ENCODE data around the gene FMNL3.

FMNL3 gene

GRCh38 chr12:49672301-49673217, 34.6 kb downstream of the FMNL3 start:
- DNase-seq (ENCODE audit: extremely low spot score) = no peak
- TF ChIP-seq TARDBP (IDR thresholded peaks at IDR 0.05) (no peak), HDGF (IDR thresholded peaks at IDR 0.05; ENCODE audit: borderline replicate concordance) (no peak), FOXA1 (IDR thresholded peaks at IDR 0.05) (no peak), LEF1 (IDR thresholded peaks at IDR 0.05; ENCODE audit: borderline replicate concordance) (no peak), ZNF384 (IDR thresholded peaks at IDR 0.05) (no peak), SUZ12 (IDR thresholded peaks at IDR 0.05) (no peak), BHLHE40 (IDR thresholded peaks at IDR 0.05; ENCODE audit: borderline replicate concordance) (no peak), SP1 (IDR thresholded peaks at IDR 0.05) (no peak), FOXK2 (IDR thresholded peaks at IDR 0.05) (no peak), ELF4 (IDR thresholded peaks at IDR 0.05) (no peak), FOXM1 (IDR thresholded peaks at IDR 0.05; ENCODE audit: borderline replicate concordance) (no peak), ARNT (IDR thresholded peaks at IDR 0.05) (no peak), NFRKB (IDR thresholded peaks at IDR 0.05) (no peak), L3MBTL2 (conservative IDR thresholded peaks at IDR 0.05) (no peak), CTBP1 (IDR thresholded peaks at IDR 0.05; ENCODE audit: borderline replicate concordance) (no peak)
- TF ChIP-seq, protein P1, sequence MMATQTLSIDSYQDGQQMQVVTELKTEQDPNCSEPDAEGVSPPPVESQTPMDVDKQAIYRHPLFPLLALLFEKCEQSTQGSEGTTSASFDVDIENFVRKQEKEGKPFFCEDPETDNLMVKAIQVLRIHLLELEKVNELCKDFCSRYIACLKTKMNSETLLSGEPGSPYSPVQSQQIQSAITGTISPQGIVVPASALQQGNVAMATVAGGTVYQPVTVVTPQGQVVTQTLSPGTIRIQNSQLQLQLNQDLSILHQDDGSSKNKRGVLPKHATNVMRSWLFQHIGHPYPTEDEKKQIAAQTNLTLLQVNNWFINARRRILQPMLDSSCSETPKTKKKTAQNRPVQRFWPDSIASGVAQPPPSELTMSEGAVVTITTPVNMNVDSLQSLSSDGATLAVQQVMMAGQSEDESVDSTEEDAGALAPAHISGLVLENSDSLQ (IDR thresholded peaks at IDR 0.05) = no peak
- POLR2A ChIA-PET = no interaction called here
- CTCF ChIA-PET = interaction anchor here (1.2 kb wide), 1 partner anchor 17 kb away, joined by 4 read pairs; no protein-coding TSS in a partner anchor

DNA sequence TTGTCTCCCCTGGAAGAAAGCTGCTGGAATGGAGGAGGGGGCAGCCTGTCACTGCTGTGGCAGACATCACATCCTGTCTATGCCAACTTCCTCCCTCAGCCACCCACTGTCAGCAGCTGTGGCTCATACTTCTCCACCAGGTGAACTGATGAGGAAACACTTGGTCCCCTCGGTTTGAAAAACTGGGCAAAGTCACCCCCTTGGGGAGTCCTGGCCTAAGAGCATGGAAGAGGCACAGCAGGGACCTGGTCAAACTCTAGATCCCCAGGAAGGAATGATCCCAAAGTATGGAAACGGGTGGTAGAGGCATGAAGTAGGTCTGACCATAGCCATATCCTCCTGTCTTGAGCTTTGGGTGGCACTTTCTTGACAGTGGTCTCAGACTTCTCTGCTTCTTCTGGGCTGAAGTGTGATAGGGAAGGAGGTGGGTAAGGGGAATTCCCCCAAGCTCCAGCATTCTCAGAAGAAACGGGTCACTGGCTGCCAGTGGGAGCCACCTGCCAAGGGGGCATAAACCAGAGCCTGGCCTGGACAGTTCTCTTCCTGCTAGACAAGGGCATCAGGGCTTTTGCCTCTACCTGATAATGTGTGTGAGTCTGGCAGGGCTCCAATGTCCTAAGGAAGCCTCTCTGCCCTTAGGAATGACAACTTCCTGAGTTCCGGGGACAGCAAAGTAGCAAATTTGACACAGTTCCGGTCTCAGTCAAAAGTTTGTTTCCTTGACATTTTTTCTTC, 36.0 kb downstream of the FMNL3 start:
- no peak for DNase-seq (ENCODE audit: extremely low spot score)
- CTCF ChIA-PET = no interaction called here
- TF ChIP-seq L3MBTL2 (conservative IDR thresholded peaks at IDR 0.05) = no peak
- TF ChIP-seq BHLHE40 (IDR thresholded peaks at IDR 0.05; ENCODE audit: borderline replicate concordance) = no peak
- TF ChIP-seq FOXM1 (IDR thresholded peaks at IDR 0.05; ENCODE audit: borderline replicate concordance) = no peak
- no peak for TF ChIP-seq TARDBP (IDR thresholded peaks at IDR 0.05)
- TF ChIP-seq ZNF384 (IDR thresholded peaks at IDR 0.05) = no peak
- TF ChIP-seq HDGF (IDR thresholded peaks at IDR 0.05; ENCODE audit: borderline replicate concordance) = no peak
- no peak for TF ChIP-seq ARNT (IDR thresholded peaks at IDR 0.05)
- POLR2A ChIA-PET = no interaction called here

GRCh38 chr12:49669796-49670195, 37.4 kb downstream of the FMNL3 start:
- CTCF ChIA-PET = no interaction called here
- POLR2A ChIA-PET = no interaction called here
- DNase-seq (ENCODE audit: extremely low spot score) = no peak
- TF ChIP-seq CTBP1 (IDR thresholded peaks at IDR 0.05; ENCODE audit: borderline replicate concordance) = no peak
- no peak for TF ChIP-seq LEF1 (IDR thresholded peaks at IDR 0.05; ENCODE audit: borderline replicate concordance)
- no peak for TF ChIP-seq NFRKB (IDR thresholded peaks at IDR 0.05)
- TF ChIP-seq FOXK2 (IDR thresholded peaks at IDR 0.05) = no peak
- no peak for TF ChIP-seq SUZ12 (IDR thresholded peaks at IDR 0.05)
- TF ChIP-seq ELF4 (IDR thresholded peaks at IDR 0.05) = no peak
- no peak for TF ChIP-seq FOXM1 (IDR thresholded peaks at IDR 0.05; ENCODE audit: borderline replicate concordance)
- TF ChIP-seq BHLHE40 (IDR thresholded peaks at IDR 0.05; ENCODE audit: borderline replicate concordance) = no peak
- TF ChIP-seq FOXA1 (IDR thresholded peaks at IDR 0.05) = no peak
- TF ChIP-seq, protein P1 (IDR thresholded peaks at IDR 0.05) = no peak
- TF ChIP-seq ZNF384 (IDR thresholded peaks at IDR 0.05) = no peak
- TF ChIP-seq L3MBTL2 (conservative IDR thresholded peaks at IDR 0.05) = no peak
- TF ChIP-seq SP1 (IDR thresholded peaks at IDR 0.05) = no peak
- no peak for TF ChIP-seq HDGF (IDR thresholded peaks at IDR 0.05; ENCODE audit: borderline replicate concordance)
- no peak for TF ChIP-seq ARNT (IDR thresholded peaks at IDR 0.05)
- TF ChIP-seq TARDBP (IDR thresholded peaks at IDR 0.05) = no peak

GRCh38 chr12:49667325-49668090, 39.7 kb downstream of the FMNL3 start:
- CTCF ChIA-PET = no interaction called here
- DNase-seq (ENCODE audit: extremely low spot score) = no peak
- no peak for TF ChIP-seq ZNF384 (IDR thresholded peaks at IDR 0.05)
- TF ChIP-seq NFRKB (IDR thresholded peaks at IDR 0.05) = no peak
- no peak for TF ChIP-seq BHLHE40 (IDR thresholded peaks at IDR 0.05; ENCODE audit: borderline replicate concordance)
- no peak for TF ChIP-seq L3MBTL2 (conservative IDR thresholded peaks at IDR 0.05)
- no peak for TF ChIP-seq SUZ12 (IDR thresholded peaks at IDR 0.05)
- POLR2A ChIA-PET = no interaction called here

DNA sequence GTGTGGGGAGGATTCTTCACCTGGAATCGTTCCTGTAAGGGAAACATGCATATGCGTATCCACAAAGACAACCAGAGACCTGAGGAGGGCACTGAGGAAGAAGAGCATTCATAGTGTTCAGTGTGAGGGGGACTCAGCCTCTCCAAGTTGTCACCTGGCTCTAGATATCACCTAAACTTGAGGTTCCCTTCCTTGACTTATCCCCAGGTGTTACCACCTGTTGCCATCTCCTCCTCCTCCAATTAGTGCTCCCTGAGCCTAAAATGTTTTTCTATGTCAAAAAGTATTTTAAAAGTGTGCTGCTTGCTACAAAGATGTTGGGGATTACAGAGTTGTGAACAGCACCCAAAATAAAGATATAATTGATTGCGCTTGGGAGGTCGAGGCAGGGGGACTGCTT, 41.0 kb downstream of the FMNL3 start:
- no peak for TF ChIP-seq LEF1 (IDR thresholded peaks at IDR 0.05; ENCODE audit: borderline replicate concordance)
- no peak for TF ChIP-seq SP1 (IDR thresholded peaks at IDR 0.05)
- TF ChIP-seq FOXK2 (IDR thresholded peaks at IDR 0.05) = no peak
- no peak for TF ChIP-seq ELF4 (IDR thresholded peaks at IDR 0.05)
- TF ChIP-seq TARDBP (IDR thresholded peaks at IDR 0.05) = no peak
- no peak for TF ChIP-seq SUZ12 (IDR thresholded peaks at IDR 0.05)
- no peak for TF ChIP-seq FOXA1 (IDR thresholded peaks at IDR 0.05)
- TF ChIP-seq ARNT (IDR thresholded peaks at IDR 0.05) = no peak
- TF ChIP-seq L3MBTL2 (conservative IDR thresholded peaks at IDR 0.05) = no peak
- TF ChIP-seq FOXM1 (IDR thresholded peaks at IDR 0.05; ENCODE audit: borderline replicate concordance) = no peak
- no peak for TF ChIP-seq ZNF384 (IDR thresholded peaks at IDR 0.05)
- no peak for TF ChIP-seq HDGF (IDR thresholded peaks at IDR 0.05; ENCODE audit: borderline replicate concordance)
- TF ChIP-seq, protein P1 (IDR thresholded peaks at IDR 0.05) = no peak
- ChIA-PET CTCF (no interaction called here), POLR2A (no interaction called here)
- DNase-seq (ENCODE audit: extremely low spot score) = no peak
